GM18511 (cell line): ENCODE measurements around the gene USP49.
A peak's percentile ranks its signal among the peaks of the same experiment; 100 is the strongest.

Source experiments
- ATAC-seq: cut with Tn5 transposase; IDR thresholded peaks from one replicate; pipeline ENCODE4 v1.9.1; 2021; ENCODE audit warnings: mild to moderate bottlenecking, moderate library complexity; ENCODE audit not compliant: unreplicated experiment

Gene USP49

DNA sequence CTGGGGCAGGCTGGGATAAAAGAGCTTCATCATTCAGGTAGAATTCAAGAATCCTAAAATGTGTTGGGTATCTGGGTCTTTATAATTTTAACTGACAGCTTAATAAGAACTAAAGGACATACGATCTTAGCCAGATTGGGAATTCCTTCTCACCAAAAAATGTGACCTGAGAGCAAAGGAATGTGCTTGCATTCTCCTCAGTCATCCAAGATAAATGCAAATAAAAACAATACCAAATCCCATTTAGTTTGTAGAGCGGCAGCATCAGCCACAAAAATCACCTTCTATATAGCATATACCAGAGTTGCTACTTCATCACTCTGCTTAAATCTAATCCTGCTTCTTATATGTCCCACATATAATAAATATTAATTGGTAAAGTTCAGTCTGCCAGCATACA is 16.9 kb downstream of the USP49 start:
- ATAC-seq, result no peak

GRCh38 chr6:41877051-41877680 is 18.0 kb downstream of the USP49 start:
- ATAC-seq, result no peak

DNA sequence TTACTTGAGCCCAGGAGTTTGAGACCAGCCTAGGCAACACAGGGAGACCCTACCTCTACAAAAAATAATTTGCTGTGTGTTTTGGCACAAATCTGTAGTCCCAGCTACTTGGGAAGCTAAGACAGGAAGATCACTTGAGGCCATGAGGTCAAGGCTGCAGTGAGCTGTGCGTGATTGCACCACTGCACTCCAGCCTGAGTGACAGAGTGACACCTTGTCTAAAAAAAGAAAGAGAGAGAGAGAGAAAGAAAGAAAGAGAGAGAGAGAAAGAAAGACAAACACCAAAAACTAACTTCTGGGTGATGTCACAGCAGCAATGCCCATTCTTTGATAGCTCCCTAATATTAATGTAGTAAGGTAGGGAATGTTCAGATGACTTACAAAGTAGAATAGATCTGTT is 20.4 kb downstream of the USP49 start:
- no peak for ATAC-seq

GRCh38 chr6:41872147-41872546 is 23.0 kb downstream of the USP49 start:
- ATAC-seq, result no peak

DNA sequence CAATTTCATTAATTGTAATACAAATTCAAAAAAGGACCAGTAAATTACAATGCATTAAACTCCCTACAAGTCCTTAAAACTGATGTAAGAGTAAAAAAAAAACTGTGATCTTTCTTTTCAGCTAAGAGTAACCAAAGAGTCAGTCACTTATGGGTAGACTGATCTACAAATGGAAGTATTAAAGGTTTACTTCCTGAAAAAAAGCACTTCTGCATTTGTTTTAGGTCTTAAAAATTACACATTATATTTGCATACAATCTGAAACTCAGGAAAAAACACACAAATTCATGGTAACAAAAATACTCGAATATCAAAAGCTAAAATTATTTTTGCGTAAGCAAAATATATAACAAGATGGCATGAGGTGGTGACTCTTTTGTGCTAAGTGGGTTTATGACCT is 23.5 kb downstream of the USP49 start:
- ATAC-seq, result no peak

GRCh38 chr6:41859356-41859755 is 35.8 kb downstream of the USP49 start:
- ATAC-seq, result no peak

DNA sequence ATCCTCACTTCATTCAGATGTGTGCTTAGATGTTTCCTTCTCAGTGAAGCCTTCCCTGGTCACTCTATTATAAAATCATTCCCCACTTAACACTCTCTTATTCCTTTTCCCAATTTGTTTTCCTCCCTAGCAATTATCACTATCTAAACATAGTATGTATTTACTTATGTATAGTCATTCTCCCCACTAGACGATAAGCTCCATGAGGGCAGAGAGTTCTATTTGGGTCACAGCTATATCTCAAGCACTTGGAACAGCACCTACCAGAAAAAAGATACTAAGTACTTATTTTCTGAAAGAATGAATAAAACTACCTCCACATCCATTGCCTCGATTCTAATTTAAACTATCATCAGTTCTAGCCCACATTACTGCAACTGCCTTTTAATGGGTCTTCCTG is 36.5 kb downstream of the USP49 start:
- ATAC-seq, result no peak

DNA sequence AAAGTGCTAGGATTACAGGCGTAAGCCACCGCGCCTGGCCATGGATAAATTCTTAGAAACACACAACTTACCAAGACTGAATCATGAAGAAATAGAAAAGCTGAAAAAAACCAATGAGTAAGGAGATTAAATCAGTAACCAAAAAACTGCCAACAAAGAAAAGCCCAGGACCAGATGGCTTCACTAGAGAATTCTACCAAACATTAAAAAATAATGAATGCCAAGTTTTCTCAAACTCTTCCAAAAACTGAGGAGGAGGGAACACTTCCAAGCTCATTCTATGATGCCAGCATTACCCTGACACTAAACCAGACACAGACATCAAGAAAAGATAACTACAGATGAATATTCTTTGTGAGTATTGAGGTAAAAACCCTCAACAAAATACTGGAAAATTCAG is 44.3 kb downstream of the USP49 start:
- no peak for ATAC-seq

DNA sequence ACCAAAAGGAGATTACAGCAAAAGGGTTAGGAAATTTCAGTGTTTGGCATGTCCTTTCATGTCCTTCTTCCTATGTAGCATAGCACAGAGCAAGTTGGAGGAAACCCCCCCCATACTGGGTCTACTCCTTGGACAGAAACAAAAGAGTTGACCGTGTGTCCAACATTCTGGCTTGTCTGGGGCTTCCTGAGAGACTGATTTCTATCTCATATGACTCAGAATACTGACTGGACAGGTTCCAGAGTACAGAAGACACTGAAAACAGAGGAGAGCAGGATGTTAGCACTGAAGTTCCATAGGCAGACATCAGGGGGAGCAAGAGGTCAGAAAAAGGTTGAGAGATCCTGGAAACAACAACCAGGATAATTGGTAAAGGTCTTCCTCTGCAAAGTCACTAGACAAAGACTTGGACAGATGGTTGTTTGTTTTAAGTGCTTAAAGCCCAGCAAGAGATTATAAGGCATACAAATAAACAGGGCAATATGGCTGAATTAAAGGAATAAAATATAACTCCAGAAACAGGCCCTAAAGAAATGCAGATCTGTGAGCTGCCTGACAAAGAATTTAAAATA is 48.4 kb downstream of the USP49 start:
- peak; percentile 63 for ATAC-seq

DNA sequence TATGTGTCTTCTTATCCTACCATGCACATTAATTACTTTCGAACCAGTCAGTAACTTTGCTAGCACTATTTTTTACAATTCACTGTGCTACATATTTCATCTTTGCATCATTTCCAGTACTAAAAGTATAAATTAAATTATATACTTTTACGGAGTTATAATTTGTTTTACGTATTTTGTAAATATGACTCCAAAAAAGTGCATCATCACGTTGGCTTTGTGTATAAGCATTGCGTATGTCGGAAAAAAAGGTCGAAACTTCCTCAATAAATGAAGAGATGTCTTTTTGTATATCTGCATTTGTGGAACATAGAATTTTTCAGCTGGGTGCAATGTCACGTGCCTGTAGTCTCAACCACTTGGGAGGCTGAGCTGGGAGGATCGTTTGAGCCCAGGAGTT is 52.0 kb downstream of the USP49 start:
- ATAC-seq, result no peak

DNA sequence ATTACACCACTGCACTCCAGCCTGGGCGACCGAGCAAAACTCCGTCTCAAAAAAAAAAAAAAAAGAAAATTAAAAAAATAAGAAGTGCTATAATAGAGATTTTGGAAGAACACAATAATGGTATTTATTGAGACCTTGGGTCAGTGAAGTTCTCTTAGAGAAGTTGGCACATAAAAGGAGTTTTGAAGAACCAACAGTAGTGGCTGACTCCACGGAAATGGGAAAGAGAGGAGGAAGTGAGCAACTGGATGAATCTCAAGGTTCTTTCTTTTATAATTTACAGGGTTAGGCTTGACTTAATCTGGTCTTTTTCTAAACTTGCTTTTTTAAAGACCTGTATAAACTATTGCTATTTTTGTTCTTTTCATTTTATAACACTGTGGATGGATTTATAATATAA is 54.8 kb downstream of the USP49 start:
- no peak for ATAC-seq

DNA sequence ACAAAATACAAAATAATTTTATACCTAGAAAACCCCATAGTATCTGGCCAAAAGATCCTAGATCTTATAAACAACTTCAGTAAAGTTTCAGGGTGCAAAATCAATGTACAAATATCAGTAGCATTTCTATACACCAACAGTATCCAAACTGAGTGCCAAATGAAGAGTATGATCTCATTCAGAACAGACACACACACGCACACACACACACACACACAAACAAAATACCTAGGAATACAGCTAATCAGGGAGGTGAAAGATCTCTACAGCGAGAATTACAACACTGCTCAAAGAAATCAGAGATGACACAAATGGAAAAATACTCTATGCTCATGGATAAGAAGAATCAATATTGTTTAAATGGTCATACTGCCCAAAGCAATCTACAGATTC is 58.5 kb downstream of the USP49 start:
- ATAC-seq, result no peak

DNA sequence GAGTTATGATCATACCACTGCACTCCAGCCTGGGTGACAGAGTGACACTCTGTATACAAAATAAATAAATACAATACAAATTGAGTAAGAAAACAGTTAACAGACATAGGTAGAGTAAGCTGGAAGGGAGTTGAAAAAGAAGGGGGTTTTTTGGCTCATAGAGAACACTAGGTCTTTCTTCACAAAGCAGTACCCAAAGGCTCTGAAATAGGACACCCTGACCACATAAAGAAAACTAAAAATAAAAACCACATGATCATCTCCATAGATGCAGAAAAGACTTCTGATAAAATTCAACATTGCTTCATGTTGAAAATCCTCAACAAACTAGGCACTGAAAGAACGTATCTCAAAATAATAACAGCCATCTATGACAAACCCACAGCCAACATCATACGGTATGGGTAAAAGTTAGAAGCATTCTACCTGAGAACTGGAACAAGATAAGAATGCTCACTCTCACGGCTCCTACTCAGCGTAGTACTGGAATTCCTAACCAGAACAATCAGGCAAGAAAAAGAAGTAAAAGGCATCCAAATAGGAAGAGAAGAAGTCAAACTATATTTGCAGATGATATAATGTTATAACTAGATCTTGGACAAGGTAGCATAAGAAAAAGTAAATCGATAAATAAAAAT is 59.0 kb downstream of the USP49 start:
- no peak for ATAC-seq

GRCh38 chr6:41832263-41832662 is 62.9 kb downstream of the USP49 start:
- no peak for ATAC-seq

DNA sequence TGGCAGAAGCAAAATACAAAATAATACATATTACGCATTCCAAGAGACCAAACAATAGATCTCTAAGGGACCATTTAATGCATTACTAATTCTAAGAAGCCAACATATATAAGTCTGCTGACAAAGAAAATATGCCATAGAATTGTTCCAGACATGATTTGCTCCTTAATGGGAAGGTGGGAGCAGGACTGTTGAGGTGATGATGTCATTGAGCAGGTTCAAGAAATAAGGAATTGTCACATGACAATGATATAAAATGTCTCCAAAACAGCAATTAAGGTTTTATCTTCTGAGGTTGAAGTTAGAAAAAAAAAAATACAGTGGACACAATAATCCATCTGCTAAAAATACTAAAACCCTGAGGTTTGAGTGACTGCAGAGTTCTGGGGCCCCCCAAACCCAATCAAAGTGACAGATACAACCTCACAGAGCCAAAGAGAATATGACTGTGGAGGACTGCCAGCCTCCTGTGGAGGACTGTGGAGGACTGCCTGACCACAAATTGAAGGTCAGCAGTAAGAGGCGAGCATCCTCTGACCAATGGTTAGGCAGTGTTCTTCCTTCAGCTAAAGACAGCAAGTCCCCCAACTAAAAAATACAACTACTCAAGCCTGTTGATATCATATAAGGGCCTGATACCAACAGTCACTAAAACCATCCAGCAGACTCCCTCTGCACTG is 68.7 kb downstream of the USP49 start:
- no peak for ATAC-seq

DNA sequence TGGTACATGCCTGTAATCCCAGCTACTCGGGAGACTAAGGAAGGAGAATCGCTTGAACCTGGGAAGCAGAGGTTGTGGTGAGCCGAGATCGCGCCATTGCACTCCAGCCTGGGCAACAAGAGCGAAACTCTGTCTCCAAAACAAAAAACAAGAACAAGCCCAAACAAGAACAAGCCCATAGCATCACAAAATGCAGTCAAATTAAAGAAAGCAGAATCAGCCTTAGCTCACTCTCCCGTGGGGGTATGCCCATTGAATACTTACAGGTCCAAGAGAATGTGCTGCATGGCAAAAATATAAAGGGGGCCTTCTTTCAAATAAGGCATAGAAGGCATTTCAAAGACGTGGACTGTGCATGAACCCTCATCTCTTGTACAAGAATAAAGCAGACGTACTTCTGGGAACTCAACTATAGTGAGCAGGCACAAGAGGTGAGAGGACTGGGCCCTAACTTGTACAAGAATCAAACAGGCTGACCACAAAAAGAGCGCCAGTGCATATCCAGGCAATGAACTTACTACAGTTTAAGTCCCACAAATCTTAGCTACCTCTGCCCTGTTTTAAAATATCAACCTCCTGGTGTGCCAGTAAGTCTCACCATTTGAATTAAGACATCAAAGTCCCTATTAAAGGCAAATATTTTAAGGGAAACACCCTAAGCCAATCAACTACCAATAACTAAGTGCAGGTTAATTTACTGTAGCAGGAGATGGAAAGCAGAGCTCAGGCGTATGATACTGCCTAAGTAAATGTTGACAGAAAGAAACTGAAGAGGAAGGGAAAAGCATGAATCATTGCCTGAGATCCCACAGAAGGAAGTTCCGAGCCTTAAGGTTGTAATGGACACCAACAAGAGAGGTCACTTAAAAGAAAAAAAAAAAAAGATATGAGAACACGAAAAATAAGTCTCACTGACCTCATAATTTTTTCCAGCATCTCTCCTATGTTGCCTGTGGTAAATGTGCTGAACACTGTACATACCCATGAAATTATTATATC is 70.3 kb downstream of the USP49 start:
- no peak for ATAC-seq

DNA sequence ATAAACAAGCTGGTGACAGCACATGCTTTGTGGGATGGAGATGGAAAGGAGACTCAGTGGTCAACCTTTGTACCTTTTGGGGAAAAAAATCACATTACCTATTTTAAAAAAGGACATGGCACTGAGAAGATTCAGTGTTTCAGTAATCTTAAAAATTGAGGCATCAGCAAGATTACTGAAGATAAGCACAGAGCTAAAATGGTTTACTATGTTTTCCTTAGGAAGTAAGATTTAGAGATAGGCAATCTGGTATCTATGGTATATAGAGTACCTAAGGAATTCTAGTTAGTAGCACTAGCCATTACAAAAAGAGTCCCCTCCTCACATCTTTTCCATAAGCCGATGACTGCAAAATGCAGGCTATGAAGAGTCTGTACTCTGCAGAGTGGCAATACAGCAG is 72.0 kb downstream of the USP49 start:
- no peak for ATAC-seq

DNA sequence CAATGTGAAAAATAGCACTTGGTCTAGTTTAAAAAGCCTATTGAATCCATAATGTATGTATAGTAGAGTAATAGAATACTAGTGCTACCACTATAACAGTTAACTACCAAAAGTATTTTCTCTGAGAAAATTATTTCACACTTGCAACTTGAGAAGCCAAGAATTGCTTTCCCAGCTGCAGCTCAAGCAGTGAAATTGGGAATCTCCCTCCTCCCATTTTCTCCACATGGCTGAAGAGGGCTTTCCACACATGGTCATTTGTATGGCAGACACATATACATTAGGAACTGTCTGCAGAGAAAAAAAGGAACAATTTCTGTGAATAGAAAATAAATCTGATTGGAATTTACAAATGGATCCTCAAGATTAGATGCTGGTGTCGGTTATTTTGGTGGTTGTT is 73.2 kb downstream of the USP49 start:
- ATAC-seq, result no peak

DNA sequence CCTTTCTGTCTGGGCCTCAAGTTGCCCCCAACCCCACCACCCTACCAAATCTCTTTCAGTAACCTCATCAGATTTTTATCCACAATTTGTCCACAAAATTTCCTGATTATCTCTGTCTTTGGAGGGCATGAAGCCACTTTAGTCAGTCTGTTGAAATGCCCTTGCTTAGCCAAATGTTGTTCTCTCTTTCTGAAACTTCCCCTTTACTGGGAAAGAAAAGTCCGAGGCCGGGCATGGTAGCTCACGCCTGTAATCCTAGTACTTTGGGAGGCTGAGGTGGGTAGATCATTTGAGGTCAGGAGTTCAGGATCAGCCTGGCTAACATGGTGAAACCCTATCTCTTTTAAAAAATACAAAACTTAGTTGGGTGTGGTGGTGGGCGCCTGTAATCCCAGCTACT is 73.9 kb downstream of the USP49 start:
- no peak for ATAC-seq

DNA sequence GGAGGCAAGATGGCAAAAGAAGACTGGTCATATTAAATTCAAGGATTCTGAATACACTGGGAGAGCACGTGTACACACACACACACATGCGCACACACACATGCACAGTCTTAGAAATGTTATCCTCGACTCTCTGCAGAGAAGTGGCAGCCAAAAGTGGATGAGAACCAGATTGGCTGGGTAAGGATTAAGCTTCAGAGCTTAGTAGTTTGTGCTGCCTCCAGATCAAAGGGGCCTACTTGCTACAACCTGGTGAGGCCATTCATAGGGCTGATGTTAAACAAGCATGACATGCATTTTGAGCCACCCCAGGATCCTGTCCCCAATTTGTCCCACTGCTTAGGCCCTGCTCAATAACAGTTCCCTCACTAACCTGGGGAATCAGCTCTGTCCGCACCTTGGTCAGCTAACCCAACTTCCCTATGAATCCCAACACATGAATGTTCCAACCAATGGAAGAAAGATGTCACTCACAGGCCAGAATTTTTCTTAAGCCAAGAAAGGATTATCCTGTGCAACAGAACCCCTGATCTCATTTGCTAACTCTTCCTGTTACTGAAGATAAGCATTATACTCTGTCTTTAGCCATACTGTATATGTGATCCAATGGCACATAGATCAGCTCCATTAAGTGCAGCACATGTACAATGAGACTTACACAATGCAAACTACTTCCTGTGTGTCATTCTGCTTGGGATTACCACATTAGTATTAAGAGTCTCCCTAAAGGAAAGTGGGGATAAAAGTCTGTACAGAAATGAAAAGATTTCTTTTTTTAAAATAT is 76.7 kb downstream of the USP49 start:
- no peak for ATAC-seq
